ENCODE measurements around the gene SLC26A1.

The SLC26A1 gene

DNA sequence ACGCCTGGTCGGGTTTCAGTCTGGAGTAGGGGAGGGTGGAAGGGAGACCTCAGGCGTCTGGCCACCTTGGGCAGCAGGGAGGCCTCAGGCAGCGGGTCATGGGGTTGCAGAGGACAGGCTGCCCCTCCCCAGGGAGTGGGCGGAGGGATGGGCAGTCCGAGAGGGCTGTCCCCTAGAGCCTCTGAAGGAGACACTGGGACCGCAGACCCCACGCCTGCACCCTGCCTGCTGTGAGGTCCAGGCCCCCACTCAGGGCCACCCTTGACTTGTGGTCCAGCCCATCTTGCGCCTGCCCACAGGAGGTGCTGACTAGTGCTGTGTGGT, 34.7 kb upstream of the SLC26A1 start:
- Histone ChIP-seq H3K4me3 (ENCODE audit: low read depth, low read length, poor library complexity, severe bottlenecking) (no peak overlapping the region), H3K36me3 (ENCODE audit: insufficient read depth, low read length) (no peaks in the 10 kb centered on the region), H3K4me2 (ENCODE audit: low read length) (no peak overlapping the region), H3K4me1 (ENCODE audit: insufficient read depth, low read length, severe bottlenecking) (peaks cover 7% of the 10 kb centered on the region), H3K9me3 (ENCODE audit: low read length) (no peaks in the 10 kb centered on the region), H3K9ac (ENCODE audit: low read length) (no peak overlapping the region), H3F3A (ENCODE audit: insufficient read depth, low read length) (no peaks in the 10 kb centered on the region), H3K27ac (ENCODE audit: low read depth, low read length, poor library complexity, severe bottlenecking) (no peak overlapping the region), H3K9me2 (ENCODE audit: low read depth, low read length) (no peaks in the 10 kb centered on the region), H4K20me1 (ENCODE audit: insufficient read depth, low read length) (no peaks in the 10 kb centered on the region), H2AFZ (ENCODE audit: low read length) (no peak overlapping the region), H3K79me2 (ENCODE audit: insufficient read depth, low read length) (no peaks in the 10 kb centered on the region), H3K27me3 (ENCODE audit: insufficient read depth, low read length) (no peaks in the 10 kb centered on the region)
- TF ChIP-seq, protein P1, sequence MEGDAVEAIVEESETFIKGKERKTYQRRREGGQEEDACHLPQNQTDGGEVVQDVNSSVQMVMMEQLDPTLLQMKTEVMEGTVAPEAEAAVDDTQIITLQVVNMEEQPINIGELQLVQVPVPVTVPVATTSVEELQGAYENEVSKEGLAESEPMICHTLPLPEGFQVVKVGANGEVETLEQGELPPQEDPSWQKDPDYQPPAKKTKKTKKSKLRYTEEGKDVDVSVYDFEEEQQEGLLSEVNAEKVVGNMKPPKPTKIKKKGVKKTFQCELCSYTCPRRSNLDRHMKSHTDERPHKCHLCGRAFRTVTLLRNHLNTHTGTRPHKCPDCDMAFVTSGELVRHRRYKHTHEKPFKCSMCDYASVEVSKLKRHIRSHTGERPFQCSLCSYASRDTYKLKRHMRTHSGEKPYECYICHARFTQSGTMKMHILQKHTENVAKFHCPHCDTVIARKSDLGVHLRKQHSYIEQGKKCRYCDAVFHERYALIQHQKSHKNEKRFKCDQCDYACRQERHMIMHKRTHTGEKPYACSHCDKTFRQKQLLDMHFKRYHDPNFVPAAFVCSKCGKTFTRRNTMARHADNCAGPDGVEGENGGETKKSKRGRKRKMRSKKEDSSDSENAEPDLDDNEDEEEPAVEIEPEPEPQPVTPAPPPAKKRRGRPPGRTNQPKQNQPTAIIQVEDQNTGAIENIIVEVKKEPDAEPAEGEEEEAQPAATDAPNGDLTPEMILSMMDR (IDR thresholded peaks at IDR 0.05; ENCODE audit: low read length), result no peak
- no peak for TF ChIP-seq EZH2 (IDR thresholded peaks at IDR 0.05; ENCODE audit: borderline replicate concordance, low read length)

DNA sequence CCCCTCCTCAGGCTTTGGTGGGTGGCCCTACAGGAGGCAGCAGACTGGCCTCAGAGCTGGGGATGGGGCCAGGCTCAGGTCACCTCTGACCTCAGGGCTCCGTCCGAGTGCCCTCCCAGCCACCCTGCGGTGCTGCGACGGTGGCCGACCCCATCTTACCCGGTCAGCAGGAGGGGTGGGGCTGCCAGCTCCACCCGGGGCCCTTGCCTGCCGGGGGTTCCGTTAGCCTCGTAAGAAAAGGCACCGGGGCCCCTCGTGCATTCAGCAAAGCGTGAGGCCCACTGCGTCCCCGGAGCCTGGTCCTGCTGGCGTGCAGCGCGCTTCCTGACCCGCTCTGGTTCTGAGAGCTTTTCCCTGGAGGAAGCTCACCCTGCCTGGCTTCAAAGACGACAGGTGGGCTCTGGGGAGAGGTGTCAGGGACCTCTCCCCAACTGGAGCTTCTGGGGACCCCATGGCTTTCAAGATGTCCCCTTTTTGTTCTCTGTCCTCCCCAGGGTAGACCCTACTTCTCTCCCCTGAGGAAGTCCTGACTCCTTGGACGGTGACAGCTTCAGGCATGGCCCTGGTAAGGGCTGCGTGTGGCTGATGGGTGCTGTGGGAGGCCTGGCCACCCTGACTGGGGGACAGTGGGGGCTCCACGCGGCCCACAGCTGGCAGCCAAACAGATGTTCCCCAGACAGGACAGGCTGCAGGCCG, 34.2 kb upstream of the SLC26A1 start:
- H3K4me1 ChIP-seq (ENCODE audit: insufficient read depth, low read length, severe bottlenecking), result peaks cover 7% of the 10 kb centered on the region
- H3K9ac ChIP-seq (ENCODE audit: low read length), result no peak overlapping the region
- no peaks in the 10 kb centered on the region for H3K9me2 ChIP-seq (ENCODE audit: low read depth, low read length)
- H3K36me3 ChIP-seq (ENCODE audit: insufficient read depth, low read length), result no peaks in the 10 kb centered on the region
- TF ChIP-seq EZH2 (IDR thresholded peaks at IDR 0.05; ENCODE audit: borderline replicate concordance, low read length), result no peak
- TF ChIP-seq, protein P1 (IDR thresholded peaks at IDR 0.05; ENCODE audit: low read length), result no peak
- H3K4me3 ChIP-seq (ENCODE audit: low read depth, low read length, poor library complexity, severe bottlenecking), result no peak overlapping the region
- no peak overlapping the region for H3K27ac ChIP-seq (ENCODE audit: low read depth, low read length, poor library complexity, severe bottlenecking)
- no peaks in the 10 kb centered on the region for H3K27me3 ChIP-seq (ENCODE audit: insufficient read depth, low read length)
- H3K4me2 ChIP-seq (ENCODE audit: low read length), result no peak overlapping the region
- no peaks in the 10 kb centered on the region for H3F3A ChIP-seq (ENCODE audit: insufficient read depth, low read length)
- no peaks in the 10 kb centered on the region for H3K9me3 ChIP-seq (ENCODE audit: low read length)
- no peak overlapping the region for H2AFZ ChIP-seq (ENCODE audit: low read length)
- H3K79me2 ChIP-seq (ENCODE audit: insufficient read depth, low read length), result no peaks in the 10 kb centered on the region
- H4K20me1 ChIP-seq (ENCODE audit: insufficient read depth, low read length), result no peaks in the 10 kb centered on the region

DNA sequence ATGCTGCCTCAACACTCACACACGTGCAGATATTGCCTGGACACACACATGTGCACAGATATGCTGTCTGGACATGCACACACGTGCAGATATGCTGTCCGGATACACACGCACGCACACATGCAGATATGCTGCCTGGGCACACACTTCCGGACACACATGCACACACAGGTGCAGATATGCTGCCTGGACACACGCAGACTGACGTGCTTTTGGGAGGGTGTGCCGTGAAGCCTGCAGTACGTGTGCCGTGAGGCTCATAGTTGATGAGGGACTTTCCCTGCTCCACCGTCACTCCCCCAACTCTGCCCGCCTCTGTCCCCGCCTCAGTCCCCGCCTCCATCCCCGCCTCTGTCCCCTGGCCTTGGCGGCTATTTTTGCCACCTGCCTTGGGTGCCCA, 32.9 kb upstream of the SLC26A1 start:
- Histone ChIP-seq H3K9ac (ENCODE audit: low read length) (no peak overlapping the region), H3K27ac (ENCODE audit: low read depth, low read length, poor library complexity, severe bottlenecking) (no peak overlapping the region), H3F3A (ENCODE audit: insufficient read depth, low read length) (no peaks in the 10 kb centered on the region), H3K9me3 (ENCODE audit: low read length) (no peaks in the 10 kb centered on the region), H3K9me2 (ENCODE audit: low read depth, low read length) (no peaks in the 10 kb centered on the region), H3K36me3 (ENCODE audit: insufficient read depth, low read length) (no peaks in the 10 kb centered on the region), H3K79me2 (ENCODE audit: insufficient read depth, low read length) (no peaks in the 10 kb centered on the region), H4K20me1 (ENCODE audit: insufficient read depth, low read length) (no peaks in the 10 kb centered on the region), H3K4me1 (ENCODE audit: insufficient read depth, low read length, severe bottlenecking) (peaks cover 7% of the 10 kb centered on the region), H2AFZ (ENCODE audit: low read length) (no peak overlapping the region), H3K4me3 (ENCODE audit: low read depth, low read length, poor library complexity, severe bottlenecking) (no peak overlapping the region), H3K27me3 (ENCODE audit: insufficient read depth, low read length) (no peaks in the 10 kb centered on the region), H3K4me2 (ENCODE audit: low read length) (no peak overlapping the region; the same call in 1 of the 2 replicates)
- TF ChIP-seq, protein P1 (IDR thresholded peaks at IDR 0.05; ENCODE audit: low read length), result no peak
